Osteoblast (primary cell): ENCODE data around the gene LZTS2. TPM values are rescaled to one million over a fixed set of nuclear protein-coding genes. Genes with fewer than 3 reads are reported as not detected.

Experiments used
- DNase-seq: peaks from one replicate; pipeline ENCODE4 v3.0.0; 2011; ENCODE audit warnings: low spot score, mixed read lengths; ENCODE audit not compliant: insufficient read length; ENCODE audit errors: missing footprints
- H2AFZ ChIP-seq: 2 replicates; pipeline ENCODE4 v1.6.0; 2011; ENCODE audit warnings: mild to moderate bottlenecking, low read length
- H3K27ac ChIP-seq: 2 replicates; pipeline ENCODE4 v1.5.1; 2011; ENCODE audit warnings: mild to moderate bottlenecking, low read depth, low read length, moderate library complexity
- H3K27me3 ChIP-seq: 2 replicates; pipeline ENCODE4 v1.6.0; 2012; ENCODE audit warnings: mild to moderate bottlenecking, control low read depth, inconsistent platforms, low read length, moderate library complexity; ENCODE audit not compliant: insufficient read depth
- H3K36me3 ChIP-seq: 2 replicates; pipeline ENCODE4 v1.5.1; 2011; ENCODE audit warnings: mild to moderate bottlenecking, low read length, control low read depth, moderate library complexity; ENCODE audit not compliant: insufficient read depth
- H3K4me1 ChIP-seq: 2 replicates; pipeline ENCODE4 v1.5.1; 2011; ENCODE audit warnings: mild to moderate bottlenecking, low read length, control low read depth, moderate library complexity; ENCODE audit not compliant: insufficient read depth
- H3K4me2 ChIP-seq: 2 replicates; pipeline ENCODE4 v1.6.0; 2011; ENCODE audit warnings: mild to moderate bottlenecking, low read length; ENCODE audit not compliant: insufficient read depth
- H3K4me3 ChIP-seq: fragments of 200-600 bp; sonication (generic); 3 replicates; pipeline ENCODE4 v1.5.1; 2012; ENCODE audit warnings: mild to moderate bottlenecking, low read length, inconsistent platforms; ENCODE audit not compliant: insufficient read depth
- H3K79me2 ChIP-seq: 2 replicates; pipeline ENCODE4 v1.6.0; 2012; ENCODE audit warnings: mild to moderate bottlenecking, low read length, control low read depth, inconsistent platforms; ENCODE audit not compliant: insufficient read depth
- H3K9me3 ChIP-seq: 2 replicates; pipeline ENCODE4 v1.5.1; 2011; ENCODE audit warnings: low read depth, low read length, control low read depth
- H4K20me1 ChIP-seq: 2 replicates; pipeline ENCODE4 v1.6.0; 2012; ENCODE audit warnings: mild to moderate bottlenecking, low read length, control low read depth; ENCODE audit not compliant: insufficient read depth
- CTCF ChIP-seq: IDR thresholded peaks from 2 replicates; pipeline ENCODE4 v1.5.1; 2011; ENCODE audit warnings: mild to moderate bottlenecking, low read depth, low read length, moderate library complexity; ENCODE audit errors: extremely low read depth
- total RNA-seq: library from RNA; depleted of rRNA; stranded (reverse); fragments of >200 nt; gene quantifications from 2 replicates; pipeline ENCODE4 v1.2.3, GENCODE V29; 2012

Gene LZTS2
- total RNA-seq, 1 donor, result 127 TPM

GRCh38 chr10:100979791-100980272 lies 19.8 kb upstream of the LZTS2 start:
- TF ChIP-seq CTCF, result no peak
- no peaks in the 10 kb centered on the region for H3K79me2 ChIP-seq
- H3K4me2 ChIP-seq, result no peak overlapping the region
- DNase-seq, result no peak
- no peaks in the 10 kb centered on the region for H3K4me1 ChIP-seq
- no peaks in the 10 kb centered on the region for H3K27me3 ChIP-seq
- no peak overlapping the region for H3K27ac ChIP-seq
- no peaks in the 10 kb centered on the region for H4K20me1 ChIP-seq
- no peaks in the 10 kb centered on the region for H3K9me3 ChIP-seq
- H3K4me3 ChIP-seq, result no peak overlapping the region
- H3K36me3 ChIP-seq, result peaks cover 13% of the 10 kb centered on the region
- no peak overlapping the region for H2AFZ ChIP-seq

GRCh38 chr10:100980311-100980710 lies 19.3 kb upstream of the LZTS2 start:
- Histone ChIP-seq H3K4me2 (no peak overlapping the region), H4K20me1 (no peaks in the 10 kb centered on the region), H2AFZ (no peak overlapping the region), H3K36me3 (peaks cover 18% of the 10 kb centered on the region), H3K4me3 (no peak overlapping the region), H3K27ac (no peak overlapping the region), H3K9me3 (no peaks in the 10 kb centered on the region), H3K27me3 (no peaks in the 10 kb centered on the region), H3K79me2 (no peaks in the 10 kb centered on the region), H3K4me1 (no peaks in the 10 kb centered on the region)
- no peak for TF ChIP-seq CTCF
- DNase-seq, result no peak

GRCh38 chr10:100980711-100981110 lies 18.9 kb upstream of the LZTS2 start:
- no peaks in the 10 kb centered on the region for H3K79me2 ChIP-seq
- H3K4me3 ChIP-seq, result no peak overlapping the region
- no peaks in the 10 kb centered on the region for H4K20me1 ChIP-seq
- H3K27me3 ChIP-seq, result no peaks in the 10 kb centered on the region
- peaks cover 19% of the 10 kb centered on the region for H3K36me3 ChIP-seq
- DNase-seq, result no peak
- no peaks in the 10 kb centered on the region for H3K9me3 ChIP-seq
- TF ChIP-seq CTCF, result no peak
- no peaks in the 10 kb centered on the region for H3K4me1 ChIP-seq
- H2AFZ ChIP-seq, result no peak overlapping the region
- no peak overlapping the region for H3K4me2 ChIP-seq
- no peak overlapping the region for H3K27ac ChIP-seq

GRCh38 chr10:100981178-100981772 lies 18.3 kb upstream of the LZTS2 start:
- H3K79me2 ChIP-seq, result peaks cover 5% of the 10 kb centered on the region
- no peaks in the 10 kb centered on the region for H3K27me3 ChIP-seq
- no peaks in the 10 kb centered on the region for H3K9me3 ChIP-seq
- no peak overlapping the region for H3K27ac ChIP-seq
- peaks cover 4% of the 10 kb centered on the region for H3K4me1 ChIP-seq
- H3K4me2 ChIP-seq, result no peak overlapping the region
- no peak overlapping the region for H3K4me3 ChIP-seq
- DNase-seq, result no peak
- no peak for TF ChIP-seq CTCF
- no peaks in the 10 kb centered on the region for H4K20me1 ChIP-seq
- peaks cover 19% of the 10 kb centered on the region for H3K36me3 ChIP-seq
- H2AFZ ChIP-seq, result no peak overlapping the region
